Dermis microvascular lymphatic vessel endothelial cell (primary cell): ENCODE measurements around the gene TNRC6C. TPM values are rescaled to one million over a fixed set of nuclear protein-coding genes. Genes with fewer than 3 reads are reported as not detected.
"Not testable (repeated sequence)": the region's sequence is repeated elsewhere in the genome, so short reads cannot be mapped to it uniquely, and the experiment has no call there.

Experiments used
- DNase-seq, 2 donors: peaks; one replicate each; pipeline versions ENCODE4 v3.0.0 to v3.0.0-alpha.2; 2010; ENCODE audit warnings: low read depth in 2 of 2
- total RNA-seq: library from RNA; depleted of rRNA; stranded (reverse); fragments of >200 nt; gene quantifications from 2 replicates; pipeline ENCODE4 v1.2.1, GENCODE V29; 2014

The TNRC6C gene
- total RNA-seq, 1 donor from 2014 or later: 5.5 TPM

GRCh38 chr17:78081551-78081950, 123.0 kb downstream of the TNRC6C start:
- DNase-seq: no peak

DNA sequence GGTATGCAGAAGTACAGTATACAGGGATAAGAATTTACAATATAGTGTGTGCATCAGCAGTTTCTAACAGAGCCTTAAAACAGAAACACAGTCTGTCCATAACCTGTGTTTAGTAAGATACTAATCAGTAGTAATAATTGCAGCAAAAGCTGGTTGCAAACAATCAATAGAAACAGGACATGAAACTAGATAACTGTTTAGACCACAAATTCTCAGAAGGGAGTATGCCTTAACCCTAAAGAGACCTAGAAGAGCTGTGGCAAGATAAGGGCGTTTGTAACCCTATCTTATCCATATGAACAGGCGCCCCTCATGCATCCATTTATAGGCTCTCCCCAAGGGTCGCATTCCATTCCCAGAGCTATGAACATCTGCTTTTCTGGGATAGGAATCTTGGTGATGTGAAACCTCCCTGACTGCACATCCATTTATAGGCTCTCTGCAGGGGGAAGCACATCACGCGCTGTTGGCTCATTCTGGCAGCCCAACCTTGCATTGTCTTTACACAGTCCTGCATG, 123.9 kb downstream of the TNRC6C start:
- DNase-seq: not testable (repeated sequence)

DNA sequence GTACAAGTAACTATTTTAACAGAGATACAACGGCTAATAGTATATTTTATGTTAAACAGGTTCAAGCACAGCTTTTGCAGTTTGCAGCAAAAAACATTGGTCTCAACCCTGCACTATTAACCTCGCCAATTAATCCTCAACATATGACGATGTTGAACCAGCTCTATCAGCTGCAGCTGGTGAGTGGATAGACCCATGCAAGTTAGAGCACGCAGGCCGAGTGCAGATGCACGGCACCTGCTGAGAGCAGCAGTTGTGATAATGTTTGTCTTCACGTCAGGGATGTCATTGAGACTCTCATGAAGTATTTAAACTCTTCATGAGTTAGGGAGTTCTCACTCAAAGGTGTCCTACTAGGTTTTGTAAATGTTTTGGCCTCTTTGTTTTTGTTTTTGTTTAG, 124.5 kb downstream of the TNRC6C start:
- DNase-seq: no peak

DNA sequence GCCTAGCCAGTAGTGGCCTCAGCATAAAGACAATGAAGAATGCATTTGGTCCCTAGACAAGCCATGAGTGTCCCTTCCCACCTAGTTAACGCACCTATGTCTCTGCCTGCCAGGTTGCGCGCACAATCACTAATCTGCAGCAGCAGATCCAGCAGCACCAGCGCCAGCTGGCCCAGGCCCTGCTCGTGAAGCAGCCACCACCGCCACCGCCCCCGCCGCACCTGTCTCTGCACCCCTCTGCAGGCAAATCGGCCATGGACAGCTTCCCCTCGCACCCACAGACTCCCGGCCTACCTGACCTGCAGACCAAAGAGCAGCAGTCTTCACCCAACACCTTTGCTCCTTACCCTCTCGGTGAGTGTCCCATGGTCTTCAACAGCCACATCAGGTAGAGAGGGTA, 128.2 kb downstream of the TNRC6C start:
- DNase-seq: no peak

- no peak for DNase-seq
These were observed 130.0 kb downstream of the TNRC6C start for GRCh38 chr17:78088529-78088928.

DNA sequence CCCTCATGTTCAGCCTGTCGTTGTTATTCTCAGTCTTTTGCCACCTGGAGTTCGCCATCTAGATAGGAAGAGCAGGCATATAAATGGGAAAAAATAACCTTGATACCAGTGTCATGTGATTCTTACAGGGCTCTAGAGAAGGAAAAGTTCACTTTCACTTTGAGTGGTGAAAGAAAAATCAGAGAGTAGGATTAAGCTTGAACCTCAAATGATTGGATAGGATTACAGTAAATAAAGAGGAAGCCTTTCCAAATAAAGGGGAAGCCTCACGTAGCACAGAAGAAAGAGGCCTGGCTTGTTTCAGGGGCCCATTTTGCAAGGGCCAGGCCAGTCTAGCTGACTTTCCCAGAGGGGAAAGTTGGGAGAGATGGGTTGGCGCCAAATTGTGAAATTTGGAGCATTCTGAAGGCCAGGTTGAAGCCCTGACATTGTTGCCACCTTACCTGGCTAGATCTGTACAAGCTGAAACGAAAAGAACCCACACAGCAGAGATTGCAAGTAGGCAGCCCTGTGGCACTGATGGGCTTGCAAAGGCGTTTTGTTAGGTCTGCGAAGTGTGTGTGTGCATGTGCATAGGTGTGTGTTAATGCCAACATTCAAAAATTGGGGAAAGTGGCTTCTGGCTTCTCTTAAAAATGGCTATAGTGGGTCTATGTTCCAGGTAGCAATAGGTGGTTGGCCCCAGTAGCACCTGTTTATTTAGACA, 131.2 kb downstream of the TNRC6C start:
- no peak for DNase-seq

DNA sequence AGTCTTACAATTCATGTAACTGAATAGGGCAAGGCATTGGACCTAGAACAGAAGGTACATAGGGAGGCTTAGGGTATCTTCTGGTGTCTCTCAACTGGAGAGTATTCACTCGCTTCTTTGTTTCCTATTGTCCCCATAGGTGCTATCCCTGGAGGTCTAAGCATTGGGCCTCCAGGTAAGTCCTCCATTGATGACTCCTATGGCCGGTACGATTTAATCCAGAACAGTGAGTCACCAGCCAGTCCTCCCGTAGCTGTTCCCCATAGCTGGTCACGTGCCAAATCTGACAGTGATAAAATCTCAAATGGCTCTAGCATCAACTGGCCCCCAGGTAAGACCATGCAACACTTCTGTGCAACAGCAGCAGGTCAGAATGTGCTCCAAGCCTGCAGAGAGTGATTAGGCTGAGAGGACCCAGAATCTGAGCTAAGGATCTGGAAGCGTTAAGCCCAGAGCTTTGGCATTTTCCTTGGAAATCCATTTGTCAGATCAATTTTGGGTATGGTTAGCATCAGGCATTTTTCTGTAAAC, 134.4 kb downstream of the TNRC6C start:
- no peak for DNase-seq

DNA sequence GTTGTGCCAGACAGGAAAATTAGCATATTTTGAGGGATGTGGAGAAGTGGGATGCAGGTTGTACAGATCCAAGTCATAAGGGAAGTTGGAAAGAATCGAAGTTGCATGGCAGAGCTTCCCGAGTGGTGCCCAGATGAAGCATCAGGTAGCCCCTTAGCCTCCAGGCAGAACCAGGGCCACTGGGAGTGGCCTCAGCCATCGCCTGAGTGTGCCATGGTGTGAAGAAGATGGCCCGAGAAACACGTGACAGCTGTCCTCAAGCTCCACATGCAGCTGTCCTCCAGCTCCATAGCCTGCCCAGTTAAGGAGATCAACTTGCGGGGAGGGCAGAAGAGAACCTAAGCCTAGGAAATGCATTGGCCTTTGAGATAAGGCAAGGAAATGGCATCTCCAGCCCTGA, 136.5 kb downstream of the TNRC6C start:
- DNase-seq: no peak

DNA sequence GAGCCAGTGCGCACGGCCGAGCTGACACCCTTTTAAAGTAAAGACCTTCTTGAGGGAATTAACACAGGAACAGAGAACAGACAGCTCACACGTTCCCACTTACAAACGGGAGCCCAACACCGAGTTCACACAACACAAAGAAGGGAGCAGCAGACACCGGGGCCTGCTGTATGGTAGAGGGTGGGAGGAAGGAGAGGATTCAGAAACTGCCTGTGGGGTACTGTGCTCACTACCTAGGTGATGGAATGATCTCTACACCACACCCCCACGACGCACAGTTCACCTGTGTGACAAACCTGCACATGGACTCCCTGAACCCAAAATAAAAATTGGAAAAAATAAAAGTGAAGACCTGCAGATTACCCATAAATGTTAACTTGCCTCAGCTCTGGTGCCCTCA, 137.6 kb downstream of the TNRC6C start:
- DNase-seq: no peak

DNA sequence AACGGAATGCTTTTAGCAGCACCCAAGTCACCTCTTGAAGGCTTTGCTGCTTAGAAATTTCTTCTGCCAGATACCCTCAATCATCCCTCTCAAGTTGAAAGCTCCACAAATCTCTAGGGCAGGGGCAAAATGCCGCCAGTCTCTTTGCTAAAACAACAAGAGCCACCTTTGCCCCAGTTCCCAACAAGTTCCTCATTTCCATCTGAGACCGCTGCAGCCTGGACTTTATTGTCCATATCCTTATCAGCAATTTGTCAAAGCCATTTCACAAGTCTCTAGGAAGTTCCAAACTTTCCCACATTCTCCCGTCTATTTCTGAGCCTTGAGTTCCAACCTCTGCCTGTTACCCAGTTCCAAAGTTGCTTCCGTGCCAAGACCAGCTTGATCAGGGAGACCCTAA, 142.6 kb downstream of the TNRC6C start:
- no peak for DNase-seq

DNA sequence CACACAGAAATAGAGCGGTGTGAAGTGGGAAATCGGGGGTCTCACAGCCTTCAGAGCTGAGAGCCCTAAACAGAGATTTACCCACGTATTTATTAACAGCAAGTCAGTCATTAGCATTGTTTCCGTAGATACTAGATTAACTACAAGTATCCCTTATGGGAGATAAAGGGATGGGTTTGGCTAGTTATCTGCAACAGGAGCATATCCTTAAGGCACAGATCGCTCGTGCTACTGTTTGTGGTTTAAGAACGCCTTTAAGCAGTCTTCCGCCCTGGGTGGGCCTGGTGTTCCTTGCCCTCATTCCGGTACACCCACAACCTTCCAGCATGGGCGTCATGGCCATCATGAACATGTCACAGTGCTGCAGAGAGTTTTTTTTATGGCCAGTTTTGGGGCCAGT, 143.0 kb downstream of the TNRC6C start:
- no peak for DNase-seq

- no peak for DNase-seq
These were observed 144.8 kb downstream of the TNRC6C start for GRCh38 chr17:78103311-78103710.

GRCh38 chr17:78104540-78104941, 146.0 kb downstream of the TNRC6C start:
- no peak for DNase-seq

DNA sequence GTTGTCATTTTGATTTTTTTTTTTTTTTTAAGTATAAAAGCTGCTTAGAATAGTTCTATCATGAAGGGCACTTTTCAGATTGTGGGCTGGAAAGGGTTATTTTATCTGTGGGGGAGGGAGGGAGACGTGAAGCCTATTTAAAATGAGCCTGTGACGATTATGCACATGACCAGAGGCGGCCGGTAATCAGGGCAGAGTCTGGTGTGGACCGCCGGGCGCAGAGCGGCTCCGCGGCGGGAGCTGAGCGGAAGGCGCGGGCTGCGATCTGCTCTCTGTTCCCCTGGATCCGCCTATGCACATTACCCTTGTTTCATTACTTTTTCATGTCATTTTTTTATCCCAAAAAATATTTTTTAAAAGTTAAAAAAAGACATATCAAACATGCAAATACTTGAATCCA, 146.6 kb downstream of the TNRC6C start:
- DNase-seq: no peak

DNA sequence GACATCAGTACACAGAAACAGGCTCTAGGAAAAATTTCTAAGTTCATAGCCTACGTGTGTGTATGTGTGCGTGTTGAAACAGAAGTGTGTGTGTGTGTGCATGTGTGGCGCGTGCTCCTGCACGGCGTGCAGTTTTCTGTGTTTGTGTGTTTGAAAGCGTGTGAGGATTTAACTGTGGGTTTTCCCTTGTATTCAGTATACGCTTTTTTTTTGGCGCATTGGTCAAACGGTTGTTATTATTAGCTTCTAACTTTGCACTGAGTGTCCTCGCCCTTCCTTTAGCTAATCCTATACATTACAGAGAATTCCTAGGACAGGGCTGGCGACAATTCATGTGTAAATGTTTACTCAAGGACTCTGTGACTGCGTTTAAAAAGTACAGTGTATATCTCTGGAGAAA, 147.0 kb downstream of the TNRC6C start:
- DNase-seq: peak in 1 of 2 donors; percentile 29

GRCh38 chr17:78106211-78106610, 147.7 kb downstream of the TNRC6C start:
- DNase-seq: no peak

- DNase-seq: no peak
These were observed 149.0 kb downstream of the TNRC6C start for GRCh38 chr17:78107457-78107856.

- DNase-seq: no peak
These were observed 149.6 kb downstream of the TNRC6C start for GRCh38 chr17:78107976-78108725.

- no peak for DNase-seq
These were observed 150.4 kb downstream of the TNRC6C start for GRCh38 chr17:78108726-78109488.

DNA sequence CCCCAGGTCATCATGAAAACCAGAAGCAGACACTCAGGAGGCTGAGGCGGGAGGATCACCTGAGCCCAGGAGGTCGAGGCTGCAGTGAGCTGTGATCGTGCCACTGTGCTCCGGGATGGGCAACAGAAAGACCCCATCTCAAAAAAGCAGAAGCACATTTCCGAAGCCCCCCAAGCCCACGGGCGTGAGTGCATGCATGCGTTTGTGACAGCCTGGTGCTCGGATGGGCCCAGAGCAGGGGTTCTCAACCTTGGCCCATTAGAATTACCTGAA, 150.9 kb downstream of the TNRC6C start:
- no peak for DNase-seq

DNA sequence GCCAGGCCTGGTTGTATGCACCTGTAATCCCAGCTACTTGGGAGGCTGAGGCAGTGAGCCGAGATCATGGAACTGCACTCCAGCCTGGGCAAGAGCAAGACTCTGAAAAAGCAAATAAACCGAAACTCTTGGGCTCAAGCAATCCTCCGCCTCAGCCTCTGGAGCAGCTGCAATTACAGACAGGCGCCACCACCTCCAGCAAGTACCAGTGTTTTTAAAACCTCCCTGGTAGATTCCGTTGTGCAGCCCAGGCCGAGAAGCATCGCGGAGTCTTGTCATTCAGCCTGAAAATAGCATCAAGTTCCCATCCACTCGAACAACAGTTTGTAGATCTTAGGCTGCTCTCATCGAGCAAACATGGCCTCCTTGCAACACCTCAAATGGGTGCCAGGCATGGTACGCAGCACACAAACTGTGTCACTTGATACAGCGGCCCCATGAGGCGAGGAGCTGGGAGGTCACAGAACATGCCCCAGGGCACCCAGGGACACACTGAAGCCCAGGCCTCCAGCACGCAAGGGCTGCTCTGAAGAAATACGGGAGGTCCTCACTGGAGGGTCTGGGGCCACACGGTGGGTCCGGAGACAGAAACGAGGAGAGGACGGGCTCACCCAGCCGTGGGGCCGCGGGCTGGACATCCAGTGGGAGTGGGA, 152.0 kb downstream of the TNRC6C start:
- no peak for DNase-seq
